ENCODE results near the gene TH. TPM values are rescaled to one million over a fixed set of nuclear protein-coding genes. Genes with fewer than 3 reads are reported as not detected.

TH gene
- total RNA-seq, 4 donors from 2014 or later: not detected

GRCh38 chr11:2144544-2145248 is 26.9 kb downstream of the TH start:
- TF ChIP-seq CTCF (IDR thresholded peaks at IDR 0.05; ENCODE audit: low read depth): no peak

GRCh38 chr11:2143799-2144543 is 27.6 kb downstream of the TH start:
- TF ChIP-seq CTCF (IDR thresholded peaks at IDR 0.05; ENCODE audit: low read depth): no peak

GRCh38 chr11:2143477-2143798 is 28.2 kb downstream of the TH start:
- TF ChIP-seq CTCF (IDR thresholded peaks at IDR 0.05; ENCODE audit: low read depth): no peak

DNA sequence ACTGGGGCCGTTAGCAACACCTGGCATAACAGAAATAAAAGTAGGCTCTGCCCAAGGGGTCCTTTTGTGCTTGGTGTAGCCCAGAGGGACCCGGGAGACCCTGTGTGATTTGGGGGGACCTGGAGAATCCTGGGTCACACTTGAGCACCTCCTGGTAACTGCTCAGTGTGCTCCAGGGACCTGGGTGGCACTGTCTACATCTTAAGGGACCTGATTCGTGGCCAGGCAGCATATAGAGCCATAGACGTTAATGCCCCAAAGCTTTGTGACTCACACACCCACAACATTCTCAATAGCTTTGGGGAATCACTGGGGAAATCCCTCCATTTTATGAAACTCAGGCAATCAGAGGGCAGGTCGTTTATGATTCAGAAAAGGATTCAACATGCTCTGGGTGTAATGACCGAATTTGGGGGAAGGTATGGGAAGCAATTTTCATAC is 28.8 kb downstream of the TH start:
- no peak for TF ChIP-seq CTCF (IDR thresholded peaks at IDR 0.05; ENCODE audit: low read depth)

DNA sequence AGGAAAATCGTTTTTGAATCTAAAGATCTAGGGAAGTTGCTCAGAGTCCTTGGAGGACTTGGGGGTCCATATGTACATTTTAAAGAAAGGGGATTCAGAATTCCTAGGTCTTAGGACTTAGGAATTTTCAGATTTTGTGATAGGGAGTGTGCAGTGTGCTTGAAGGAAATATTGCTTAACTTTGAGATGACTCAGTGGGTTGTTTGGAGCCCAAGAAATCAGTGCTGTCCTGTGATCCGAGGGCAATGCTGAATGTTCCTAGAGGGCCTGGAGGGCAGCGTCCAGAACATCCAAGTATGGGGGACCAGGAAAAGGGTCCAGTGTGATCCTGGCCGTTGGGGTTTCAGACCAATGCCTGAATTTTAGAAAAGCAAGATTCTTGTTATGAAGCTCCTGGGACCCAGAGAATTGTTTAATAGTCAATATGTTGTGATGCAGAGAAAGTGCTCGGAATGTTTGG is 29.3 kb downstream of the TH start:
- TF ChIP-seq CTCF (IDR thresholded peaks at IDR 0.05; ENCODE audit: low read depth): no peak

GRCh38 chr11:2140411-2141400 is 30.9 kb downstream of the TH start:
- TF ChIP-seq CTCF (IDR thresholded peaks at IDR 0.05; ENCODE audit: low read depth): no peak
